CD4-positive, alpha-beta T cell treated with Interleukin-15 for 4 hours (primary cell): ENCODE measurements around the gene CENPP.

Experiments used
- DNase-seq: peaks from one replicate; pipeline ENCODE4 v3.0.0-alpha.2; 2020; ENCODE audit warnings: low spot score

CENPP gene

DNA sequence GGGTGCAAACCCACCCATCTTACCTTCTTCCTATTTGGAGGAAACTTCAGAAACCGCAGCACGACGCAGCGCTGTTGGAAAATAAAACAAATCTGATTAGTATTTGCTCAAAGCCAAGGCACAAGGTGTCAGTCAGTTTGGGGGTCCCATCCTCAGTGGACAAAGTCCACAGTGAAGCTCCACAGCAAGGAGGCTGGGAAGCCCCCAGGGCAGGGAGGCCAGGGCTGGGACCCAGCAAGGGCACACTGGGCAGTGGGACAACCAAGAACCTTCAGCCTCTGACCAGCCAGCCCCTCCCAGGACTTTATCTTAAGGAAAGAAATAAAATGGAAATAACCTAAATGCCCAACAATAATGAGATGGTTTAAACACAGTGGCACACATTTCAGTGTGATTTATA lies 332.9 kb downstream of the CENPP start:
- DNase-seq: no peak

DNA sequence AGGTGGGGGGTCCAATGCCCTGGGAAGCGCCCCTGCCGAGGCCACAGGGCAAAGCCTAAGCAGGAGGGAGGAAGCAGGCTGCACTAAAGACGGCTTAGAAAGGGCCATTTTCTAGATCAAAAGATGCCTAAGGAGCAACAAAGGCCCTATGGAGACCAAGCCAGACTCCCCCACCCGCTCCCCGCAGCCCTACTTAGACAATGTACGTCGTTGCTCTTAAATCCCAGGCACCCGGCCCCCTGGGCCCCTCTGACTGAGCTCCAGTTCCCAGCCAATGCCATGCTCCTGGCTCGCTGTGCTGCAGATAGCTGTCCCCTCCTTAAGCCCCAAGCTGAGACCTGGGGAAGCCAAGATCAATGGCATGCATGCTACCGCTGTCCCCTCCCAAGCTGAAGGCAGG lies 333.8 kb downstream of the CENPP start:
- no peak for DNase-seq

DNA sequence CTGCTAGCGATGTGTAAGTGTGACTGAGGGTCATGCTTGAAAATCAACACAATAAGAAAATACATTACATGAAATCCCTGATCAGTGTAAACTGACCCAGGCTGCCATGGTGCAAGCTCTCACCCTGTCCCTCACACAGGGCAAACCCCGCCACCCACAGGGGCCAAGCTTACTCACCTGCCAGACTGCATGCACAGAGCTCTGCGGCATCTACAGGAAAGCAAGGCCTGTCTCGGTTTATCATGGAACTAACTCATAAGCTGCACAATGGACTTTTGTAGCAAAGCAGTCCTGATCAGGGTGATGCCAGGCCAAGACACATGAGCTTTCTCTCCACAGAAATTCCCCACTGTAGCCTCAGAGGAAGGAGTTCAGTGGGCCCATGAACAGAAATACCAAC lies 334.5 kb downstream of the CENPP start:
- no peak for DNase-seq

DNA sequence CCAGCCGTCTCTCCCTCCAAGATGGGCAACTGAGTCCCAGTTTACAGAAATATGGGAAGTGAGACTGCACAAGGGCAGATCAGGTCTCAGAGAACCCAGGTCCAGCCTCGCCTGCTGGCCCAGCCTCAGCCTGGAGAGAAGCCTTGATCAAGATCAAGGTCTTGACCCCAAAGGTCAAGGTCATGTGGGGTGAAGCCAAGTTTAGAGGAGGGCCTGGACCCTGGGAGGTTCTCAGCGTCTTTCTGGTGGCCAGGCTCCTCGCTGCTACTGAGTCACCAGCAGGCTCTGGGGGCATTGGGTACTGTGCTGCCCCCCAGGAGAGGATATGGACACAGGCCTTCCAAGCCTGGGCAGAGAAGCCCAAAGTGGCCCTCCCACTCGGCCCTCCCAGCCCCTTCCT lies 335.4 kb downstream of the CENPP start:
- no peak for DNase-seq

DNA sequence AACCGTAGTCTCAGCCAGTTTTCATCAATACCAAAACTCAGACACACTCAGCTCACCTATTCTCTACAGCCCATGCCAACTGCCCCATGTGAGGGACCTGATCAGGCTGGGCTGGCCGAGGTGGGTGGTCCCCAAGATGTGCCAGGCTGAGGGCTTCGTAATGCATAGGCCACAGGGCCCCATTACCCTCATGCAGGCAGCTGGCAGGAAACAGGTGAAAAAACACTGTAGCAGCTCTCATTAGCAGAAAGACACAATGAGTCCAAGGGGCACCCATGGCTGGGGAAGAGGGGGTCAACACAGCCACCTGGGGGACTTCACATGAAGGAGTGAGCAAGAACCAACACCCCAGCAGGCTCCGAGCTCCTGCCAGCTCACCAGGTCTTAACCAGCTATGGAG lies 336.0 kb downstream of the CENPP start:
- DNase-seq: no peak

DNA sequence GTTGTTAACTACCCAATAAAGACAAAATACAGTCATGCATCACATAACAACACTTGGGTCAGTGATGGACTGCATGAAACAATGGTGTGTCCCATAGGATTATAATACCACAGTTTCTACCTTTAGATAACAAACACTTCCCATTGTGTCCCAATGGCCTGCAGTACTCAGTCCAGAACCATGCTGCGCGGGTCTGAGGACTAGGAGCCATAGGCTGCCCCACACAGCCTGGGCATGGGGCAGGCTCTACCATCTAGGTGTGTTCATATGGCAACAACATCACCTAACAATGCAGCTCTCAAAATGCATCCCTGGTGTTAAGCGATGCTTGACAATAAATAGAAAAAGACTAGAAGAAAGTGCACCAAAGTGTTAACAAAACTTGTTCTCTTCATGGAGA lies 337.4 kb downstream of the CENPP start:
- no peak for DNase-seq

DNA sequence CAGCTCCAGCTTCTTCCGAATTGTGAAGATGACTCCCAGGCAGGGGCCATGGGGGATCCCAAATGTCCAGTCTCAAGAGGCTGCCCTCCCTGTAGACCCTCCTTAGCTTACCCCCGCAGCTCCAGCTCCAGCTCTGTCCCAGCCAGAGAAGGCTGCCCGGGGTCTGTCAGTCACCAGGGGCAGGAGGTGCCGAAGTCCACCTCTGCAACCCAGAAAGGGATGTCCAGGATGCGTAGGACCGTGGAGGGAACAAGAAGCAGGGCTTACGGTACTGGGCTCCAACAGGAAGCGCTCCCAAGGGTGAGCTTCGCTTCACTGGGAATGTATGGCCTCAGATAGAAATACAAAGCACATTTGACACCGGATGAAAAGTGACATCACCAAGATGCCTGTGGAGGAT lies 338.2 kb downstream of the CENPP start:
- no peak for DNase-seq

DNA sequence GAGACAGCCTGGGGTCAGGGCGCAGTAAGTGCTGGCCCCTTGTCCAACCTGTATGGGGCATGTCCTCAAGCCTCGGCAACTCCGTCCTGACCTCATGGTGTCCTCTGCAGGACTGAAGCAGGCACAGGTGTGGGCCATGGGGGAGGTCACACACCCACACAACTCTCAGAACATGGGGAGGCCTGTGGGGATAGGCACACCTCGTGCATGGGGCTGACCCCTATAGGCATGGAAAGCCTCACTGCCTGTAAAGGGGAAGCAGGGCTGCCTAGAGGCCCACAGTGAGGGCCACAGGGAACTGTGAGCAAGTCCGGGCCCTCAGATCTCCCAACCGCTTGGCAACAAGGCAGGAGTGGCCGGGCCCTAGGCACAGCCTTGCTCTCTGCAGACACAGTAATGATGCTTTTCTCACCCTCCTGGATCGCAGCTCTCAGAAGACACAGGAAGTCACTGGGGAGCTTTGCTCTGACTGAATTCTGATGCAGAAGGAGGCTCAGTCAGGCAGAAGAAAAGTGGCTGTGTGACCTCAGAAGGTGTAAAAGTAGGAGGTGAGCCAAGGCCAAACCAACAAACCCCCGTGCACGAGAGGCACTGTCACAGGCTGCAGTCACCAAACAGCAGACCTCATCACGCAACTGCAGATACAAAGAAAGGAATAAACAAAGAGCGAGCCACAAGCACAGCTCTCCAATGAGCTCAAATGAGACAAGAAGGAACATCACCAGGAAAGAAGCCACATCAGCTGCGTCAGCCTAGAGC lies 338.8 kb downstream of the CENPP start:
- peak; percentile 3 for DNase-seq

DNA sequence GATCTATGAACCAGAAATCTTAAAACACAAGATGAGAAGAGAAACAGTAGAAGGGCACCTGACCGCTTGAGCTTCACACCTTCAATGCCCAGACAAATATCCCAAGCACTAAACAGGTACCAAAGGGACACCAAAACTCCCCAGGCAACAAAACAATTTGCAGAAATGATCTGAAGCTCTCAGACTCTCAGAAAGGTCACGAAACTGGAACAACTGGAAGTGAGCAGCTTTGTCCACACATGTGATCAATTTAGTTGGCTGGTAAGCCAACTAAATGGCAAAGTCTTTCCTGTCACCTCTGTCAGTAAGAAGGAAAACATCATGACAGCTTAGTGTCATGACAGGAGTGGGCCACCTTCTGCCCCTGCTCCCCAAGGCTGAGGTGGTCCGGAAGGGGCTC lies 340.1 kb downstream of the CENPP start:
- no peak for DNase-seq

DNA sequence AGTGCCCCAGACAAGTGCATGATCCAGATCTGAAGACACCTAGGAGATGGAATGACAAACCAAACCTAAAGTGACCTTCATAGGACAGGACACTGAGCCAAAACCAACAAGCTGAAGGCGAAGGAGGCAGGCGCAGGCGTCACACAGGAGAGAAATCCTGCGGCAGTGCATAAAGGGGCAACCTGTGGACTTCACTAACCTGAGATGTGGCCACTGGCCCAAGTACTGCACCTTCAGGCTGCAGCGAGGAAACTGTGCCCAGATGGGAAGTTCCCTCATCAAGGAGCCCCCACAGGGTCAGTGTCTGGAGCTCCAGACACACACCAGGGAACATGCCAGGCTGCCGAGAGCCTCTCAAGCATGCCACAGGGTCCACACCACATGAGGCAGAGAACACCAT lies 340.5 kb downstream of the CENPP start:
- DNase-seq: no peak

DNA sequence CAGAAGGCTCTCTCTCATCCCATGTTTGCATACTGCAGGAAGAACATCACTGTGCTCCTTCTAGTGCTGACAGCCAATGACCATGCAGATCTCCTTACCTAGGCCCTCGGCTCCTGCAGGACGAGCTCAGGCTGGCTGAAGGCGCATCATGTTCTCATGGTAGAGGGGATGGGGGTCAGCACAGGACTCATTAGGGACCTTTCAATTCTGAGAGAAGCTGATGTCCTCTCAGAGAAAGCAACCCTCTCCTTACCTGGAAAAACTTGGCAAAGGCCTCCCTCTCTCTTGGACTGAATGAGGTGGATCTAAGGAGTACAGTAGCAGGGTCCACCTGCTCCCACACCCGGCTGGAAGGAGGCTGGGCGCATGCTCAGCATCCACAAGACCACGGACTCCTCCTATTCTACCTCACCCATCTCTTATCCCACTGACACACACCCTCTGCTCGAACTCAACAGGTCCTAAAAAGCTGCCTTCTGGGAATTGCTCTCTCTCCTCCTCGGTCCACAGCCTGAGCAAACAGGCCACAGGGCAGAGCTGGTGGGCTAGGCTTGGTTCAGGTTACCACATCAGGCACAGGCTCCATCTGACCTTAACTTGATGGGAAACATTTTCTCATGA lies 341.3 kb downstream of the CENPP start:
- DNase-seq: no peak

DNA sequence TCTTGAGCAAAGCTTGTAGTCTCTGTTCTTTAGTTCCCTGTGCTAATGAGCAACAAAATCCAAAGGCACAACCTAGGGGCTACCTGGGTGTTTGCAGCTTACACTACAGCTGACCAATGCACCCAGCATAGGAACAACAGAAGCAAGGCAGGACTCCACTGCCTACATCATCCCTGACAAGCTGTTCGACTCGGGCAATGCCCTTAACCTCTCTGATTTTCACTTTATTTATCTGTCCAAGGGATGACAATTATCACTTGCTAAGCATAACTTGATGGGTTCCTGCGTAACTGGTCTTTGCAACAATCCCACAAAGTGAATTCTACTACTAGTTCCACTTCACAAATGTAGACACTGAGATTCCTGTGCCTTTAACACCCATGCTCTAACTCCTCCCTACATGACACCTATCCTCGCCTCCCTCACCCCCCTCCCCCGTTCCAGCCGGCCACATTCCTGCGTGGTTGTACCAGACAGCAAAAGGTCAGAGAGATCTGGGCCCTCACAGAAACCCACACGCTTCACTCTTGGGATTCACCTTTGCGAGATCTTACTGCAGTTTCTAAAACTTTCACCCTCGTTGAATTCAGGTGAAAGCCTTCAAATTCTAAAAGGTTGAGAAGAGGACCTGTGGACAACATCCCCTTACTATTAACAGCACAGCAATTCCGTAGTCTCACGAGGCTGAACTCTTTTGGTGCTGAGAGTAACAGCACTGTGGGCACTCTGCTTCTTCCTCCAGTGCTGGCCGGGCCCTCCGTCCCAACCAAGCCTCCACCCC lies 343.2 kb downstream of the CENPP start:
- DNase-seq: peak; percentile 12

DNA sequence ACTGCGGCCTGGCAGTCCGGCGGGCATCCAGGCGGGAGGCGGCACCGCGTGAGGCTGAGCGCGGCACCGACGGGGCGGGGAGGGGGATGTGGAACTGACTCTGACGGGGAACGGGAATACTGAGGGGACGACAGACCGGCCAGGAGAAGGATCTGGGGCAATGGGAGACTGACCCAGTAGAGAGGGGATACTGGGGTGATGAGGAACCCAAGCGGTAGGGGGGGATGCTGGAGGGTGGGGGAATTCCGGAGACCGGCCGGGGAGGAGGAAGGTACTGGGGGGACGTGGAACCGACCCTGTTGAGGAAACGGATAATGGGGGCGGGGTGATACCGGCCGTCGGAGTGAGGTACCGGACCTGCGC lies 343.8 kb downstream of the CENPP start:
- DNase-seq: peak; percentile 0
